Ishikawa (cell line): Measurements from ENCODE around the gene DIPK1B.

Source experiments
- EGR1 ChIP-seq: IDR thresholded peaks from 2 replicates; pipeline ENCODE4 v1.6.1; 2012
- EP300 ChIP-seq: IDR thresholded peaks from 2 replicates; pipeline ENCODE4 v1.6.1; 2012; ENCODE audit warnings: borderline replicate concordance
- FOXM1 ChIP-seq: IDR thresholded peaks from 2 replicates; pipeline ENCODE4 v1.6.1; 2012; ENCODE audit warnings: low read depth, borderline replicate concordance
- RAD21 ChIP-seq: IDR thresholded peaks from 2 replicates; pipeline ENCODE4 v1.6.1; 2012; ENCODE audit warnings: low read depth
- REST ChIP-seq: IDR thresholded peaks from 2 replicates; pipeline ENCODE4 v1.6.1; 2012; ENCODE audit warnings: low read depth, mild to moderate bottlenecking
- TAF1 ChIP-seq: IDR thresholded peaks from 2 replicates; pipeline ENCODE4 v1.6.1; 2012; ENCODE audit warnings: low read depth, mild to moderate bottlenecking
- TCF12 ChIP-seq: IDR thresholded peaks from 2 replicates; pipeline ENCODE4 v1.6.1; 2012; ENCODE audit warnings: low read depth
- TEAD4 ChIP-seq: IDR thresholded peaks from 2 replicates; pipeline ENCODE4 v1.6.1; 2012
- YY1 ChIP-seq: IDR thresholded peaks from 2 replicates; pipeline ENCODE4 v1.6.1; 2012; ENCODE audit warnings: low read depth
- TF ChIP-seq, protein P1 (sequence below): IDR thresholded peaks from 2 replicates; pipeline ENCODE4 v1.6.1; 2012
- TF ChIP-seq, protein P2 (sequence below): IDR thresholded peaks from 2 replicates; pipeline ENCODE4 v1.6.1; 2012

GRCh38 chr9:136671254-136671614 is 41.1 kb upstream of the DIPK1B start:
- TF ChIP-seq, protein P1, sequence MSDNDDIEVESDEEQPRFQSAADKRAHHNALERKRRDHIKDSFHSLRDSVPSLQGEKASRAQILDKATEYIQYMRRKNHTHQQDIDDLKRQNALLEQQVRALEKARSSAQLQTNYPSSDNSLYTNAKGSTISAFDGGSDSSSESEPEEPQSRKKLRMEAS, result no peak
- TF ChIP-seq, protein P2, sequence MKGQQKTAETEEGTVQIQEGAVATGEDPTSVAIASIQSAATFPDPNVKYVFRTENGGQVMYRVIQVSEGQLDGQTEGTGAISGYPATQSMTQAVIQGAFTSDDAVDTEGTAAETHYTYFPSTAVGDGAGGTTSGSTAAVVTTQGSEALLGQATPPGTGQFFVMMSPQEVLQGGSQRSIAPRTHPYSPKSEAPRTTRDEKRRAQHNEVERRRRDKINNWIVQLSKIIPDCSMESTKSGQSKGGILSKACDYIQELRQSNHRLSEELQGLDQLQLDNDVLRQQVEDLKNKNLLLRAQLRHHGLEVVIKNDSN, result no peak
- TF ChIP-seq RAD21, result no peak
- no peak for TF ChIP-seq TCF12
- no peak for TF ChIP-seq EGR1
- no peak for TF ChIP-seq TAF1
- no peak for TF ChIP-seq REST
- TF ChIP-seq YY1, result no peak
- no peak for TF ChIP-seq EP300
- TF ChIP-seq TEAD4, result no peak
- no peak for TF ChIP-seq FOXM1
